PC-3 (cell line): ENCODE results near the gene THOC2. TPM values are rescaled to one million over a fixed set of nuclear protein-coding genes. Genes with fewer than 3 reads are reported as not detected.

Experiments
- ATAC-seq: fragments of 200-7000 bp; cut with Tn5 transposase; 2 replicates; pipeline ENCODE4 v1.9.1; 2020; ENCODE audit warnings: mild to moderate bottlenecking, moderate library complexity
- BruUV-seq: library from RNA; stranded (reverse); fragments of 400-500 nt; replicated peaks from 2 replicates; lab custom pipeline; 2021; lab: Mats Ljungman, UMichigan
- CTCF ChIA-PET: fragments of 300-600 bp; sonication (Branson Sonifier 250); formaldehyde crosslinking; loops from one replicate; lab custom pipeline; 2022; ENCODE audit warnings: antibody characterized with exemption; lab: Charles Lee
- POLR2A ChIA-PET: fragments of 300-600 bp; sonication (Branson Sonifier 250); formaldehyde crosslinking; loops from one replicate; lab custom pipeline; 2022; ENCODE audit warnings: antibody characterized with exemption; ENCODE audit not compliant: unreplicated experiment; lab: Charles Lee
- DNase-seq: peaks from one replicate; pipeline ENCODE4 v3.0.0-alpha.2; 2015
- H2AFZ ChIP-seq: fragments of 300-600 bp; sonication (generic); 2 replicates; pipeline ENCODE4 v1.6.0; 2016; ENCODE audit warnings: antibody characterized with exemption, low read length
- H3F3A ChIP-seq: fragments of 300-600 bp; sonication (generic); one replicate; pipeline ENCODE4 v1.6.0; 2017; ENCODE audit warnings: antibody characterized with exemption, low read length, control low read depth, mild to moderate bottlenecking; ENCODE audit not compliant: unreplicated experiment
- H3K27ac ChIP-seq: fragments of 300-600 bp; sonication (generic); 2 replicates; pipeline ENCODE4 v1.5.1; 2016; ENCODE audit warnings: mild to moderate bottlenecking, low read length
- H3K27me3 ChIP-seq: fragments of 300-600 bp; sonication (generic); 2 replicates; pipeline ENCODE4 v1.6.1; 2016; ENCODE audit warnings: low read length, mixed read lengths
- H3K36me3 ChIP-seq: fragments of 300-600 bp; sonication (generic); 2 replicates; pipeline ENCODE4 v1.6.1; 2016; ENCODE audit warnings: low read depth, mixed run types, low read length, mixed read lengths
- H3K4me1 ChIP-seq: fragments of 300-600 bp; sonication (generic); 2 replicates; pipeline ENCODE4 v1.5.1; 2016; ENCODE audit warnings: low read length; ENCODE audit not compliant: insufficient read depth
- H3K4me2 ChIP-seq: fragments of 300-600 bp; sonication (generic); 2 replicates; pipeline ENCODE4 v1.6.0; 2016; ENCODE audit warnings: low read length
- H3K4me3 ChIP-seq: fragments of 300-600 bp; sonication (generic); 2 replicates; pipeline ENCODE4 v1.5.1; 2016; ENCODE audit warnings: mild to moderate bottlenecking, low read length, mixed read lengths
- H3K79me2 ChIP-seq: fragments of 300-600 bp; sonication (generic); 2 replicates; pipeline ENCODE4 v1.6.1; 2017; ENCODE audit warnings: low read length, mixed read lengths
- H3K9ac ChIP-seq: fragments of 300-600 bp; sonication (generic); 2 replicates; pipeline ENCODE4 v1.6.0; 2016; ENCODE audit warnings: mild to moderate bottlenecking, low read length
- H3K9me2 ChIP-seq: fragments of 300-600 bp; sonication (generic); replicated peaks from 2 replicates; pipeline ENCODE4 v1.6.1; 2016; ENCODE audit warnings: mixed run types, low read length, mixed read lengths
- H3K9me3 ChIP-seq: fragments of 300-600 bp; sonication (generic); 2 replicates; pipeline ENCODE4 v1.6.1; 2016; ENCODE audit warnings: low read length, mixed read lengths
- H4K20me1 ChIP-seq: fragments of 300-600 bp; sonication (generic); 2 replicates; pipeline ENCODE4 v1.6.1; 2016; ENCODE audit warnings: low read length, mixed read lengths
- CTCF ChIP-seq: fragments of 300-600 bp; sonication (generic); conservative IDR thresholded peaks from 2 replicates; pipeline ENCODE4 v1.5.1; 2017; ENCODE audit warnings: antibody characterized with exemption, low read depth, mild to moderate bottlenecking, low read length
- EZH2 ChIP-seq: fragments of 300-600 bp; sonication (generic); IDR thresholded peaks from one replicate; pipeline ENCODE4 v1.6.1; 2017; ENCODE audit warnings: antibody characterized with exemption, mild to moderate bottlenecking, low read length; ENCODE audit not compliant: unreplicated experiment
- EZH2phosphoT487 ChIP-seq: fragments of 300-600 bp; sonication (generic); IDR thresholded peaks from 2 replicates; pipeline ENCODE4 v1.6.1; 2018; ENCODE audit warnings: mild to moderate bottlenecking, antibody characterized with exemption, low read length, borderline replicate concordance
- intact Hi-C: fragments of 100-400 bp; cut with micrococcal nuclease; formaldehyde crosslinking; loops from 2 replicates; pipeline ENCODE4 v1.9.0; 2023
- total RNA-seq: library from RNA; depleted of rRNA; stranded (reverse); fragments of >200 nt; gene quantifications from 2 replicates; pipeline ENCODE4 v1.2.3, GENCODE V29; 2014

THOC2 gene
- total RNA-seq, 1 experiment from 2014 or later, result 69.1 TPM

GRCh38 chrX:123562342-123563146 is 170.3 kb downstream of the THOC2 start:
- no peaks in the 10 kb centered on the region for H3K36me3 ChIP-seq
- no peak overlapping the region for H2AFZ ChIP-seq
- no peaks in the 10 kb centered on the region for H4K20me1 ChIP-seq
- H3K9ac ChIP-seq, result no peak overlapping the region
- no TSS peak for BruUV-seq
- no peaks in the 10 kb centered on the region for H3K9me2 ChIP-seq
- DNase-seq, result no peak
- intact Hi-C loops, result no loop called here
- H3K9me3 ChIP-seq, result no peaks in the 10 kb centered on the region
- ATAC-seq, result no peak
- no peak overlapping the region for H3K4me2 ChIP-seq
- no peaks in the 10 kb centered on the region for H3F3A ChIP-seq
- POLR2A ChIA-PET, result no interaction called here
- no peak overlapping the region for H3K4me3 ChIP-seq
- CTCF ChIA-PET, result no interaction called here
- no peaks in the 10 kb centered on the region for H3K27me3 ChIP-seq
- no peaks in the 10 kb centered on the region for H3K4me1 ChIP-seq
- H3K79me2 ChIP-seq, result no peaks in the 10 kb centered on the region
- no peak overlapping the region for H3K27ac ChIP-seq
- no peak for TF ChIP-seq CTCF

GRCh38 chrX:123561439-123562215 is 171.2 kb downstream of the THOC2 start:
- ChIA-PET CTCF (interaction anchor here (0.7 kb wide), 1 partner anchor 285 kb away, joined by 3 read pairs; no protein-coding TSS in a partner anchor), POLR2A (no interaction called here)
- Histone ChIP-seq H3K9me3 (no peaks in the 10 kb centered on the region), H3K9ac (no peak overlapping the region), H3K27me3 (no peaks in the 10 kb centered on the region), H3K9me2 (no peaks in the 10 kb centered on the region), H3K27ac (no peak overlapping the region), H3K36me3 (no peaks in the 10 kb centered on the region), H3K79me2 (no peaks in the 10 kb centered on the region), H4K20me1 (no peaks in the 10 kb centered on the region), H3K4me2 (no peak overlapping the region), H3K4me3 (no peak overlapping the region), H3F3A (no peaks in the 10 kb centered on the region), H3K4me1 (no peaks in the 10 kb centered on the region), H2AFZ (no peak overlapping the region)
- TF ChIP-seq CTCF, result no peak
- TF ChIP-seq EZH2phosphoT487, result no peak
- no peak for TF ChIP-seq EZH2
- ATAC-seq, result no peak
- no peak for DNase-seq
- no TSS peak for BruUV-seq
- intact Hi-C loops, result no loop called here

- H2AFZ ChIP-seq, result no peak overlapping the region
- no peaks in the 10 kb centered on the region for H3K36me3 ChIP-seq
- POLR2A ChIA-PET, result no interaction called here
- no TSS peak for BruUV-seq
- H3K9me3 ChIP-seq, result no peaks in the 10 kb centered on the region
- H3K27me3 ChIP-seq, result no peaks in the 10 kb centered on the region
- no peak overlapping the region for H3K27ac ChIP-seq
- no peak for TF ChIP-seq EZH2
- TF ChIP-seq EZH2phosphoT487, result no peak
- no peak for TF ChIP-seq CTCF
- no peaks in the 10 kb centered on the region for H3K4me1 ChIP-seq
- H3K9me2 ChIP-seq, result no peaks in the 10 kb centered on the region
- H3K4me3 ChIP-seq, result no peak overlapping the region
- CTCF ChIA-PET, result no interaction called here
- DNase-seq, result no peak
- ATAC-seq, result no peak
- intact Hi-C loops, result no loop called here
- H3K79me2 ChIP-seq, result no peaks in the 10 kb centered on the region
- no peak overlapping the region for H3K9ac ChIP-seq
- no peaks in the 10 kb centered on the region for H3F3A ChIP-seq
- H4K20me1 ChIP-seq, result no peaks in the 10 kb centered on the region
- H3K4me2 ChIP-seq, result no peak overlapping the region
Observed at GRCh38 chrX:123550829-123551228, 182.0 kb downstream of the THOC2 start.
